ENCODE data around the gene TMEM232.

DNA sequence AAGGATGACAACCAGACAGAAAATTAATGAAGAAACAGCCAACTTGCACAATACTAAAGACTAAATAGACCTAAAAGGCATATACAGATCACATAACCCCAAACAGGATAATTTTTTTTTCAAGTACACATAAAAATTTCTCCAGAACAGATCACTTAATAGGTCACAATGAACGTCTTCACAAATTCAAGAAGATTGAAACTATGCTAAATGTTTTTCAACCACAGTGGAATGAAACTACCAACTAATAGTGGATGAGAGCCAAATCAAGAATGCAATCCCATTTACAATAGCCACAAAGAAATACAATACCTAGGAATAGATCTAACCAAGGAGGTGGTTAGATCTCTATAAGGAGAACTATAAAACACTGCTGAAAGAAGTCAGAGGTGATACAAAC, 145.8 kb downstream of the TMEM232 start:
- TF ChIP-seq, protein P1, sequence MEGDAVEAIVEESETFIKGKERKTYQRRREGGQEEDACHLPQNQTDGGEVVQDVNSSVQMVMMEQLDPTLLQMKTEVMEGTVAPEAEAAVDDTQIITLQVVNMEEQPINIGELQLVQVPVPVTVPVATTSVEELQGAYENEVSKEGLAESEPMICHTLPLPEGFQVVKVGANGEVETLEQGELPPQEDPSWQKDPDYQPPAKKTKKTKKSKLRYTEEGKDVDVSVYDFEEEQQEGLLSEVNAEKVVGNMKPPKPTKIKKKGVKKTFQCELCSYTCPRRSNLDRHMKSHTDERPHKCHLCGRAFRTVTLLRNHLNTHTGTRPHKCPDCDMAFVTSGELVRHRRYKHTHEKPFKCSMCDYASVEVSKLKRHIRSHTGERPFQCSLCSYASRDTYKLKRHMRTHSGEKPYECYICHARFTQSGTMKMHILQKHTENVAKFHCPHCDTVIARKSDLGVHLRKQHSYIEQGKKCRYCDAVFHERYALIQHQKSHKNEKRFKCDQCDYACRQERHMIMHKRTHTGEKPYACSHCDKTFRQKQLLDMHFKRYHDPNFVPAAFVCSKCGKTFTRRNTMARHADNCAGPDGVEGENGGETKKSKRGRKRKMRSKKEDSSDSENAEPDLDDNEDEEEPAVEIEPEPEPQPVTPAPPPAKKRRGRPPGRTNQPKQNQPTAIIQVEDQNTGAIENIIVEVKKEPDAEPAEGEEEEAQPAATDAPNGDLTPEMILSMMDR (IDR thresholded peaks at IDR 0.05 in 4 of 5, conservative IDR thresholded peaks at IDR 0.05 in 1 of 5) = no peak
- no peak for TF ChIP-seq POLR2A (IDR thresholded peaks at IDR 0.05)
